ENCODE results near the gene BMP7. TPM values are rescaled to one million over a fixed set of nuclear protein-coding genes. Genes with fewer than 3 reads are reported as not detected.
A peak's percentile ranks its signal among the peaks of the same experiment; 100 is the strongest.

Gene BMP7
- total and polyA plus RNA-seq, 2 of the 13 experiments (the other 11 are each of a cell fraction or from before 2014, with no cell fraction given), result not detected

DNA sequence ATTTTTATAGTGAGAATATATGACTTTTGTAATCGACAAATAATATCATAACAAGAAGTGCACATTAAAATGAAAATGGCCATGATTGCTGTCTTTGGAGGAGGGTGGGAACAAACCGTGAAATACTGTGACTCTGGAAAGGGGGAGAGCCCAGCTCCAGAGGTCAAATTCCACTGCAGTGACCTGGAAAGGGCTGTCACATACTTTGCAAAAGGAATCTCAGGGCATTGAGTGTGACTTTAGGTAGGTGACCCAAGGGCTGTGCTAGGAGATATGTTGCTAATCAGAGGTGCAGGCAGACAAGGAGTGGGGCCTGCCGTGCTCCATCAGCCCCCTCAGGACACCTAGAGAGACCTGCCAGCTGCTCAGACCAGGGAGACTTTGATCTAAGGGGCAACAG is 28.1 kb upstream of the BMP7 start:
- 1% methylated on average over 3 of the region's 3 CpGs for WGBS (ENCODE audit: low lambda C conversion rate)
- H4K20me1 ChIP-seq (ENCODE audit: insufficient read depth, low read length), result no peaks in the 10 kb centered on the region
- no peak overlapping the region for H2AFZ ChIP-seq (ENCODE audit: low read length)
- intact Hi-C loops (cut with micrococcal nuclease; ENCODE audit: unreplicated experiment) (no loop called here), in situ Hi-C loops (cut with HindIII; ENCODE audit: extremely low pct_ligation_motif_present, low pct_unique_long_range_greater_than_20kb) (no loop called here)
- no peaks in the 10 kb centered on the region for H3K79me2 ChIP-seq (ENCODE audit: insufficient read depth, low read length)
- FAIRE-seq, result no peak
- no peaks in the 10 kb centered on the region for H3K36me3 ChIP-seq (replicated peaks in 1 of 2; ENCODE audit: control insufficient read depth in 1 of 2, insufficient read depth in 2 of 2, low read length in 2 of 2)
- H3K9ac ChIP-seq (ENCODE audit: insufficient read depth, low read depth, low read length), result no peak overlapping the region
- peaks cover 4% of the 10 kb centered on the region for H3K4me1 ChIP-seq (ENCODE audit: insufficient read depth, low read length)
- H3K27me3 ChIP-seq (ENCODE audit: control insufficient read depth in 1 of 2, insufficient read depth in 2 of 2, low read length in 2 of 2), result peaks cover 8 to 46% of the 10 kb centered on the region in 2 experiments; a peak in 4 of 5 replicates
- no TSS peak for BruUV-seq (replicated peaks)
- H3K9me3 ChIP-seq (ENCODE audit: low read length), result no peaks in the 10 kb centered on the region
- ChIA-PET POLR2A (no interaction called here), CTCF (ENCODE audit: low intra/inter-chr PET ratio, low total read pairs) (no interaction called here)
- no peak overlapping the region for H3K4me3 ChIP-seq (replicated peaks in 1 of 3; ENCODE audit: insufficient read depth in 1 of 3, low read depth in 2 of 3, low read length in 3 of 3)
- no peak for TF ChIP-seq ZNF577 (CRISPR knock-in tag; IDR thresholded peaks at IDR 0.05; ENCODE audit: borderline replicate concordance, low read depth)
- TF ChIP-seq NFIB (CRISPR knock-in tag; IDR thresholded peaks at IDR 0.05; ENCODE audit: borderline replicate concordance), result no peak
- TF ChIP-seq ZFP90 (CRISPR knock-in tag; IDR thresholded peaks at IDR 0.05; ENCODE audit: borderline replicate concordance), result no peak
- TF ChIP-seq KLF16 (CRISPR knock-in tag; IDR thresholded peaks at IDR 0.05), result no peak
- TF ChIP-seq ZNF232 (CRISPR knock-in tag; IDR thresholded peaks at IDR 0.05; ENCODE audit: borderline replicate concordance), result no peak
- no peak for TF ChIP-seq EEA1 (CRISPR knock-in tag; IDR thresholded peaks at IDR 0.05; ENCODE audit: borderline replicate concordance)
- TF ChIP-seq, protein P1, sequence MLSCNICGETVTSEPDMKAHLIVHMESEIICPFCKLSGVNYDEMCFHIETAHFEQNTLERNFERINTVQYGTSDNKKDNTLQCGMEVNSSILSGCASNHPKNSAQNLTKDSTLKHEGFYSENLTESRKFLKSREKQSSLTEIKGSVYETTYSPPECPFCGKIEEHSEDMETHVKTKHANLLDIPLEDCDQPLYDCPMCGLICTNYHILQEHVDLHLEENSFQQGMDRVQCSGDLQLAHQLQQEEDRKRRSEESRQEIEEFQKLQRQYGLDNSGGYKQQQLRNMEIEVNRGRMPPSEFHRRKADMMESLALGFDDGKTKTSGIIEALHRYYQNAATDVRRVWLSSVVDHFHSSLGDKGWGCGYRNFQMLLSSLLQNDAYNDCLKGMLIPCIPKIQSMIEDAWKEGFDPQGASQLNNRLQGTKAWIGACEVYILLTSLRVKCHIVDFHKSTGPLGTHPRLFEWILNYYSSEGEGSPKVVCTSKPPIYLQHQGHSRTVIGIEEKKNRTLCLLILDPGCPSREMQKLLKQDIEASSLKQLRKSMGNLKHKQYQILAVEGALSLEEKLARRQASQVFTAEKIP (CRISPR knock-in tag; IDR thresholded peaks at IDR 0.05; ENCODE audit: borderline replicate concordance), result no peak
- TF ChIP-seq, protein P2, sequence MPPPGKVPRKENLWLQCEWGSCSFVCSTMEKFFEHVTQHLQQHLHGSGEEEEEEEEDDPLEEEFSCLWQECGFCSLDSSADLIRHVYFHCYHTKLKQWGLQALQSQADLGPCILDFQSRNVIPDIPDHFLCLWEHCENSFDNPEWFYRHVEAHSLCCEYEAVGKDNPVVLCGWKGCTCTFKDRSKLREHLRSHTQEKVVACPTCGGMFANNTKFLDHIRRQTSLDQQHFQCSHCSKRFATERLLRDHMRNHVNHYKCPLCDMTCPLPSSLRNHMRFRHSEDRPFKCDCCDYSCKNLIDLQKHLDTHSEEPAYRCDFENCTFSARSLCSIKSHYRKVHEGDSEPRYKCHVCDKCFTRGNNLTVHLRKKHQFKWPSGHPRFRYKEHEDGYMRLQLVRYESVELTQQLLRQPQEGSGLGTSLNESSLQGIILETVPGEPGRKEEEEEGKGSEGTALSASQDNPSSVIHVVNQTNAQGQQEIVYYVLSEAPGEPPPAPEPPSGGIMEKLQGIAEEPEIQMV (CRISPR knock-in tag; IDR thresholded peaks at IDR 0.05; ENCODE audit: low read depth), result no peak
- TF ChIP-seq HHEX (CRISPR knock-in tag; IDR thresholded peaks at IDR 0.05), result no peak
- TF ChIP-seq, protein P3, sequence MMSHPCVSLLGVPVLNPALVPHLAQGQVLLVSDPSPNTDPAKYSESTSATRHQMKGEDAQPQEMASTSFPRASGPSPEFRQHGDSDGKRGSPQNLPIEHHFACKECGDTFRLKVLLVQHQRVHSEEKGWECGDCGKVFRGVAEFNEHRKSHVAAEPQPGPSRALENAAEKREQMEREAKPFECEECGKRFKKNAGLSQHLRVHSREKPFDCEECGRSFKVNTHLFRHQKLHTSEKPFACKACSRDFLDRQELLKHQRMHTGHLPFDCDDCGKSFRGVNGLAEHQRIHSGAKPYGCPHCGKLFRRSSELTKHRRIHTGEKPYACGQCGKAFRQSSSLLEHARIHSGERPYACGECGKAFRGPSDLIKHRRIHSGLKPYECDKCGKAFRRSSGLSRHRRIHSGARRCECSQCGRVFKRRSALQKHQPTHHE (CRISPR knock-in tag; IDR thresholded peaks at IDR 0.05; ENCODE audit: borderline replicate concordance), result no peak
- no peak overlapping the region for H3K4me2 ChIP-seq (ENCODE audit: low read depth, low read length)
- peak; percentile 19 for DNase-seq (ENCODE audit: low spot score)
- ATAC-seq, result peak; percentile 53
- no peak overlapping the region for H3K27ac ChIP-seq (ENCODE audit: extremely low read length, insufficient read depth, low read length)
